BJ (cell line): ENCODE data around the gene SGO1. TPM values are rescaled to one million over a fixed set of nuclear protein-coding genes. Genes with fewer than 3 reads are reported as not detected.

ENCODE experiments used
- CTCF ChIA-PET: fragments of 350-600 bp; formaldehyde crosslinking; extraction: SDS; loops from one replicate; lab custom pipeline; 2021; ENCODE audit warnings: antibody characterized with exemption, inconsistent platforms; lab: Yijun Ruan, JAX
- POLR2A ChIA-PET: fragments of 300-600 bp; sonication (Branson Sonifier 250); formaldehyde crosslinking; extraction: SDS; loops from one replicate; lab custom pipeline; 2021; ENCODE audit warnings: antibody characterized with exemption; lab: Charles Lee
- DNase-seq: peaks from one replicate; pipeline ENCODE4 v3.0.0-alpha.2; 2011; ENCODE audit warnings: low read depth
- H3K27me3 ChIP-seq: 2 replicates; pipeline ENCODE4 v1.6.0; 2011; ENCODE audit warnings: low read length; ENCODE audit not compliant: control insufficient read depth, insufficient read depth
- H3K36me3 ChIP-seq: 2 replicates; pipeline ENCODE4 v1.5.1; 2011; ENCODE audit warnings: low read length; ENCODE audit not compliant: control insufficient read depth, insufficient read depth
- H3K4me3 ChIP-seq: 2 replicates; pipeline ENCODE4 v1.5.1; 2011; ENCODE audit warnings: low read depth, mild to moderate bottlenecking, control low read depth, low read length
- polyA plus RNA-seq: library from polyadenylated mRNA; depleted of rRNA; stranded (reverse); fragments of >200 nt; gene quantifications from 2 replicates; pipeline ENCODE4 v1.2.3, GENCODE V29; 2011
- TF ChIP-seq, protein P1 (sequence below): IDR thresholded peaks from 2 replicates; pipeline ENCODE4 v1.5.1; 2011; ENCODE audit warnings: low read depth, mild to moderate bottlenecking, control low read depth, inconsistent platforms, low read length, moderate library complexity; ENCODE audit not compliant: insufficient read depth

Gene SGO1
- polyA plus RNA-seq, 1 experiment = 1.6 TPM

DNA sequence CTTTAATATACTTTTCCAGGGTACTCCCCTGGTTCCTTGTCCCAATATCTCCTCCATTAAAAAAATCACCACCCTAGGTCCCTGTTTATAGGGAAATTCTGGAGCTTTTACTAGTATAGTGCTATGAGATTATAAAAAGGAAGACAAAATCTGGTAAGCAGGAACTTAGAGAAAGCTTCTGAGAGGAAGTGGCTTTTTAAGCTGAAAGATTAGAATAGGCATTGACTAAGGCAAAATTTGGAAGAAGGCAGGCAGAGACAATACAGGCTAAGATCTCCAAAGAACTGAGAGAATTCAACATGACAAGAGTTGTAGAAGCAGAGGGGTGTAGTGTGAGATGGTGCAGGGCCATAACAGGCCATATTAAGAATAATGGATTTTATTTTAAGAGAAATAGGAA, 25.8 kb downstream of the SGO1 start:
- ChIA-PET CTCF (interaction anchor here (1.4 kb wide), 1 partner anchor 211 kb away, joined by 4 read pairs; no protein-coding TSS in a partner anchor), POLR2A (no interaction called here)
- Histone ChIP-seq H3K4me3 (no peak overlapping the region), H3K27me3 (no peaks in the 10 kb centered on the region), H3K36me3 (no peaks in the 10 kb centered on the region)
- TF ChIP-seq, protein P1, sequence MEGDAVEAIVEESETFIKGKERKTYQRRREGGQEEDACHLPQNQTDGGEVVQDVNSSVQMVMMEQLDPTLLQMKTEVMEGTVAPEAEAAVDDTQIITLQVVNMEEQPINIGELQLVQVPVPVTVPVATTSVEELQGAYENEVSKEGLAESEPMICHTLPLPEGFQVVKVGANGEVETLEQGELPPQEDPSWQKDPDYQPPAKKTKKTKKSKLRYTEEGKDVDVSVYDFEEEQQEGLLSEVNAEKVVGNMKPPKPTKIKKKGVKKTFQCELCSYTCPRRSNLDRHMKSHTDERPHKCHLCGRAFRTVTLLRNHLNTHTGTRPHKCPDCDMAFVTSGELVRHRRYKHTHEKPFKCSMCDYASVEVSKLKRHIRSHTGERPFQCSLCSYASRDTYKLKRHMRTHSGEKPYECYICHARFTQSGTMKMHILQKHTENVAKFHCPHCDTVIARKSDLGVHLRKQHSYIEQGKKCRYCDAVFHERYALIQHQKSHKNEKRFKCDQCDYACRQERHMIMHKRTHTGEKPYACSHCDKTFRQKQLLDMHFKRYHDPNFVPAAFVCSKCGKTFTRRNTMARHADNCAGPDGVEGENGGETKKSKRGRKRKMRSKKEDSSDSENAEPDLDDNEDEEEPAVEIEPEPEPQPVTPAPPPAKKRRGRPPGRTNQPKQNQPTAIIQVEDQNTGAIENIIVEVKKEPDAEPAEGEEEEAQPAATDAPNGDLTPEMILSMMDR = no peak
- DNase-seq = no peak

DNA sequence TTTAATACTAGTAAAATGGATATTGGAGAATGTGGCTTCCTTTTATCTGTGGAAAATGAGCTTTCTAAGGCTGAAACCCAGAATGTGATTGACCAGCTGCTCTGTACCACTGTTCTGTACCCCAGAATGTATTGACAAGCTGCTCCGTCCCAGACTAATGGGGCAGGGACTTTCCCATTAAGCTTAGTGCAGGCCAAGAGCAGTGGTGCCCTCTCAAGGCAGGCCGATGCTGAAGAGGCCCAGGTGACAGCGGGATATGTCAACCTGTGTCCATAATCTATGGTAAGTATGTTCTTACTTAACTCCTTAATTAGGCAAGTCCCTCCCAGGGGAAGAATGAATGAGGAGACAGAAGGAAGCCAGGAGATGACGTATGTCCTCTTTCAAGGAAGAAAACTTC, 31.1 kb downstream of the SGO1 start:
- Histone ChIP-seq H3K27me3 (no peaks in the 10 kb centered on the region), H3K36me3 (no peaks in the 10 kb centered on the region), H3K4me3 (no peak overlapping the region)
- no peak for DNase-seq
- ChIA-PET POLR2A (no interaction called here), CTCF (no interaction called here)
- TF ChIP-seq, protein P1 = no peak

DNA sequence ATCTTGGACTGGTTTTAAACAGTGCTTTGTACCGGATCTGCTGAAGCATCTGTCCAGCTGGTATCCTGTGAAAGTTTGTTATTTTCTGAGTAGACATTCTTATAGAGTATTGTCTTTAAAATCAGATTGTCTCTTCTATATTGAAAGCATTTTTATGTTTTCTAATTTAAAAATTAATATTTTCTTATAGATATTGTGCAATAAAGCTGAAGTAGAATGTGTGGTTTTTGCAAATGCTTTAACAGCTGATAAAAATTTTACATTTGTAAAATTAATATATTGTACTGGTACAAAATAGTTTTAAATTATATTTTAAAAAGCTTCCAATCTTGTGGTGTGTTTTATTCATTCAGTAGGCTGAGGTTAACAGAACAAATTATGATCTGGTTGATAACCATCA, 31.9 kb downstream of the SGO1 start:
- Histone ChIP-seq H3K36me3 (no peaks in the 10 kb centered on the region), H3K4me3 (no peak overlapping the region), H3K27me3 (no peaks in the 10 kb centered on the region)
- TF ChIP-seq, protein P1 = no peak
- POLR2A ChIA-PET = no interaction called here
- no peak for DNase-seq
- CTCF ChIA-PET = no interaction called here

DNA sequence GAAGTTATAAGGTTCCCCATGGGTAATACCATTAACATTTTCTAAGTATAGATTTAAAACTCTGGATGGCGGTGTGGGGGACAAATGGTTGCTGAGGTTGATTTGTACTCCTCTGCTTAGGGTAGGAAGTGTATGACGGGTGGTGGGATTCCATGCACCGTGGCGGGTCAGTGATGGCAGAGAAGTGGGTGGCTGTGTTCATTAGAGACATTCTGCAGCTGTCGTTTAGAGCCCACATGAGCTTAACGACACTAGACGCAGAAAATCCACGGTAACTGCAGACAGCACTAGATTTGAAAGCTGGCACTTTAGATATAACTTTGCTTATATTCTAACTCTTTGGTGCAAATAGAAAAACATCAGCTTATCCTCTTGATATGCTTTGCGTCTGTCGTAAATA, 37.5 kb downstream of the SGO1 start:
- CTCF ChIA-PET = no interaction called here
- Histone ChIP-seq H3K36me3 (no peaks in the 10 kb centered on the region), H3K4me3 (no peak overlapping the region), H3K27me3 (no peaks in the 10 kb centered on the region)
- TF ChIP-seq, protein P1 = no peak
- POLR2A ChIA-PET = no interaction called here
- DNase-seq = no peak

DNA sequence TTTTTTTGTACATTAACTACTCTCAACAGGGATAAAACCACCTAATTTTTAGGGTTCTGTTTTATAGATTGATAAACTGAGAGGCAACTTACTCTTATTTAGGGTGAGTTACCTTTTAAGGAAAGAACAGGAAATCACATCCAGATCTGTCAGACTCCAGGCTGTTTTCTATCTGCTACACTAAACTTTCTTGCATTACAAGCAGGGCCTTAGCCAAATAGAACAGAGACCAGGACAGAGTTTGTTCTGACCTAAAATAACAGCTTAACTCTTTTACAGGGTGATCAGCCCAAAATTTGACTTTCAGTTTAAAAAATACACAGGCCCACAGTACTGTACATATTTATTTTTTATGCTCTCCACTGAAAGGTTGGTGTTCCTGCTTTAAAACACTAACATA, 38.6 kb downstream of the SGO1 start:
- TF ChIP-seq, protein P1 = no peak
- Histone ChIP-seq H3K4me3 (no peak overlapping the region), H3K36me3 (no peaks in the 10 kb centered on the region), H3K27me3 (no peaks in the 10 kb centered on the region)
- ChIA-PET POLR2A (no interaction called here), CTCF (no interaction called here)
- DNase-seq = no peak
